HL-60/S4 treated with retinoic acid at 250 ng/mL for 4 days and 3 days (cell line): ENCODE measurements around the gene SLC9A9.

ENCODE experiments used
- in situ Hi-C: fragments of 300-500 bp; cut with MboI; formaldehyde crosslinking; loops from 2 replicates; pipeline ENCODE4 v1.7.0; 2022; ENCODE audit warnings: low sequenced_read_pairs

Gene SLC9A9

GRCh38 chr3:143235614-143236204, 612.6 kb downstream of the SLC9A9 start:
- in situ Hi-C loops: no loop called here

GRCh38 chr3:143234526-143234925, 613.7 kb downstream of the SLC9A9 start:
- in situ Hi-C loops: no loop called here

- in situ Hi-C loops: no loop called here
These were observed 615.3 kb downstream of the SLC9A9 start for GRCh38 chr3:143232981-143233380.

- in situ Hi-C loops: no loop called here
These were observed 619.9 kb downstream of the SLC9A9 start for GRCh38 chr3:143228405-143228804.

- in situ Hi-C loops: no loop called here
These were observed 621.5 kb downstream of the SLC9A9 start for GRCh38 chr3:143226678-143227291.

GRCh38 chr3:143224716-143225115, 623.6 kb downstream of the SLC9A9 start:
- in situ Hi-C loops: no loop called here

- in situ Hi-C loops: no loop called here
These were observed 625.3 kb downstream of the SLC9A9 start for GRCh38 chr3:143222981-143223380.

GRCh38 chr3:143222505-143222904, 625.8 kb downstream of the SLC9A9 start:
- in situ Hi-C loops: no loop called here

GRCh38 chr3:143221446-143221845, 626.8 kb downstream of the SLC9A9 start:
- in situ Hi-C loops: no loop called here

- in situ Hi-C loops: no loop called here
These were observed 627.5 kb downstream of the SLC9A9 start for GRCh38 chr3:143220741-143221140.

- in situ Hi-C loops: no loop called here
These were observed 630.0 kb downstream of the SLC9A9 start for GRCh38 chr3:143218166-143218835.

- in situ Hi-C loops: no loop called here
These were observed 631.0 kb downstream of the SLC9A9 start for GRCh38 chr3:143217283-143217682.

GRCh38 chr3:143216709-143217182, 631.5 kb downstream of the SLC9A9 start:
- in situ Hi-C loops: no loop called here
